ENCODE results near the gene NEDD4L.
A peak's percentile ranks its signal among the peaks of the same experiment; 100 is the strongest.

The NEDD4L gene

GRCh38 chr18:58187674-58188073 lies 143.6 kb downstream of the NEDD4L start:
- H3K27ac ChIP-seq (ENCODE audit: extremely low read depth, low read depth, low read length) = no peak overlapping the region
- POLR2A ChIA-PET = no interaction called here
- peaks cover 12% of the 10 kb centered on the region for H3K4me1 ChIP-seq (ENCODE audit: control insufficient read depth, insufficient read depth, low read length)
- CTCF ChIA-PET = interaction anchor here (0.6 kb wide), 1 partner anchor 1305 kb away, joined by 3 read pairs; no protein-coding TSS in a partner anchor
- no peak overlapping the region for H3K4me3 ChIP-seq (ENCODE audit: low read depth, low read length)
- H3K36me3 ChIP-seq (ENCODE audit: control insufficient read depth in 2 of 2, insufficient read depth in 1 of 2, low read length in 2 of 2) = no peaks in the 10 kb centered on the region
- no peaks in the 10 kb centered on the region for H3K9me3 ChIP-seq (ENCODE audit: control insufficient read depth, insufficient read depth, low read depth, low read length)
- no peak for TF ChIP-seq HIC1 (tag by site-specific recombination; IDR thresholded peaks at IDR 0.05)
- TF ChIP-seq ZNF549 (tag by site-specific recombination; IDR thresholded peaks at IDR 0.05) = no peak
- TF ChIP-seq KLF7 (tag by site-specific recombination; IDR thresholded peaks at IDR 0.05; ENCODE audit: borderline replicate concordance) = no peak
- no peak for TF ChIP-seq ZNF654 (tag by site-specific recombination; IDR thresholded peaks at IDR 0.05; ENCODE audit: low read depth)
- TF ChIP-seq, protein P1, sequence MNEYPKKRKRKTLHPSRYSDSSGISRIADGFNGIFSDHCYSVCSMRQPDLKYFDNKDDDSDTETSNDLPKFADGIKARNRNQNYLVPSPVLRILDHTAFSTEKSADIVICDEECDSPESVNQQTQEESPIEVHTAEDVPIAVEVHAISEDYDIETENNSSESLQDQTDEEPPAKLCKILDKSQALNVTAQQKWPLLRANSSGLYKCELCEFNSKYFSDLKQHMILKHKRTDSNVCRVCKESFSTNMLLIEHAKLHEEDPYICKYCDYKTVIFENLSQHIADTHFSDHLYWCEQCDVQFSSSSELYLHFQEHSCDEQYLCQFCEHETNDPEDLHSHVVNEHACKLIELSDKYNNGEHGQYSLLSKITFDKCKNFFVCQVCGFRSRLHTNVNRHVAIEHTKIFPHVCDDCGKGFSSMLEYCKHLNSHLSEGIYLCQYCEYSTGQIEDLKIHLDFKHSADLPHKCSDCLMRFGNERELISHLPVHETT (tag by site-specific recombination; IDR thresholded peaks at IDR 0.05) = no peak
- no peak for TF ChIP-seq ZNF138 (tag by site-specific recombination; IDR thresholded peaks at IDR 0.05; ENCODE audit: borderline replicate concordance)

DNA sequence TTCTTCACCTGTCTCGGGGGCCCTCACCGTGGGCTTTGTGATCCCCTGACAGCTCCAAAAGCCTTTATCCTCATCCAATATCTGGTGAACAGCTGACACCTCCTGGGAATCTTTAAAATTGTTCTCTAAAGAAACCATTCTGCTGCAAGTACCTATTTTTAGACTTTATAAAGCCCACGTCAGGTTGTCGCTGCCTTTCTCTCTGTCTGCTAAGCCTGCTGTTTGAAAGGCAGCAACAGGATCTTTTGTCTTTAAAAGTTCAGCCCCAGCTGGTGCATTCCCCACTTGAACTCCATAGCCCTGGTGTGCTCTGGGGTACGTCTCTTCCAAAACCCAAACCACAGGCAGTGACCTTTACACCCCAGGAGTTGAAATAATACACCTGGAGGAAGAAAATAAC lies 145.0 kb downstream of the NEDD4L start:
- POLR2A ChIA-PET = no interaction called here

DNA sequence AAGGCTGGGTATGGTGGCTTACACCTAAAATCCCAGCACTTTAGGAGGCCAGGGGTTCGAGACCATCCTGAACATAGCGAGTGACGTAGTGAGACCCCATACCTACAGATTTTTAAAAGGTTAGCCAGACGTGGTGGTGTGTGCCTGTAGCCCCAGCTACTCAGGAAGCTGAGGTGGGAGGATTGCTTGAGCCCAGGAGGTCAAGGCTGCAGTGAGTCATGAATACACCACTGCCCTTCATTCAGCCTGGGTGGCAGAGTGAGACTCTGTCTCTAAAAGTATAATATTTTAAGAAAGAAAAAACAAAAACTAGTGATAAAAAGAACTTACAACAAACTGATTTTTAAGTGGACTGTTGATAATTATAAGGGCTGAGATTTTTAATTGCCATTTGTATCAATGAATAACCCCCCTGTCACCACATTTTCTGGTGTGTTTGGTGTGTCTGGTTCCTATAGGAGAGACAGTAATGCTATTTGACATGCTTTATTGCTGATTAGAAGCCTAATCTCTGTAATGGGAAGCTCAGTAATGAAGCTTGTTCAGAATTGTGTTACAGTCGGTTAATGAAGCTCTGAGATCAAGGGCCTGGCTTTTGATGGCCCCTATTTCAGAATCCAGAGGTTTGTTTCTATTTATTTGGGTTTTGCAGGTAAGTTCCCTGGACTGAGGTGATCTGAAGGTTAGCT lies 147.0 kb downstream of the NEDD4L start:
- H3K27ac ChIP-seq (ENCODE audit: extremely low read depth, low read depth, low read length) = no peak overlapping the region
- TF ChIP-seq ZNF571 (tag by site-specific recombination; IDR thresholded peaks at IDR 0.05) (no peak), ZNF626 (tag by site-specific recombination; IDR thresholded peaks at IDR 0.05) (no peak), OSR2 (tag by site-specific recombination; IDR thresholded peaks at IDR 0.05) (peak; percentile 45; the same call in 1 of the 2 replicates), GLIS1 (tag by site-specific recombination; IDR thresholded peaks at IDR 0.05) (peak; percentile 52; the same call in 1 of the 2 replicates), ZNF248 (tag by site-specific recombination; IDR thresholded peaks at IDR 0.05) (no peak), ZNF324 (tag by site-specific recombination; IDR thresholded peaks at IDR 0.05) (no peak)

More for the DNA sequence above, 145.0 kb downstream of the NEDD4L start:
- Histone ChIP-seq H3K27ac (ENCODE audit: extremely low read depth, low read depth, low read length) (no peak overlapping the region), H3K4me3 (ENCODE audit: low read depth, low read length) (no peak overlapping the region), H3K4me1 (ENCODE audit: control insufficient read depth, insufficient read depth, low read length) (peaks cover 12% of the 10 kb centered on the region), H3K9me3 (ENCODE audit: control insufficient read depth, insufficient read depth, low read depth, low read length) (no peaks in the 10 kb centered on the region), H3K36me3 (ENCODE audit: control insufficient read depth in 2 of 2, insufficient read depth in 1 of 2, low read length in 2 of 2) (no peaks in the 10 kb centered on the region)
- CTCF ChIA-PET = interaction anchor here (0.6 to 10.5 kb wide), 2 partner anchors 8 to 92 kb away, joined by 6 to 72 read pairs; no protein-coding TSS in a partner anchor
- TF ChIP-seq, protein P2, sequence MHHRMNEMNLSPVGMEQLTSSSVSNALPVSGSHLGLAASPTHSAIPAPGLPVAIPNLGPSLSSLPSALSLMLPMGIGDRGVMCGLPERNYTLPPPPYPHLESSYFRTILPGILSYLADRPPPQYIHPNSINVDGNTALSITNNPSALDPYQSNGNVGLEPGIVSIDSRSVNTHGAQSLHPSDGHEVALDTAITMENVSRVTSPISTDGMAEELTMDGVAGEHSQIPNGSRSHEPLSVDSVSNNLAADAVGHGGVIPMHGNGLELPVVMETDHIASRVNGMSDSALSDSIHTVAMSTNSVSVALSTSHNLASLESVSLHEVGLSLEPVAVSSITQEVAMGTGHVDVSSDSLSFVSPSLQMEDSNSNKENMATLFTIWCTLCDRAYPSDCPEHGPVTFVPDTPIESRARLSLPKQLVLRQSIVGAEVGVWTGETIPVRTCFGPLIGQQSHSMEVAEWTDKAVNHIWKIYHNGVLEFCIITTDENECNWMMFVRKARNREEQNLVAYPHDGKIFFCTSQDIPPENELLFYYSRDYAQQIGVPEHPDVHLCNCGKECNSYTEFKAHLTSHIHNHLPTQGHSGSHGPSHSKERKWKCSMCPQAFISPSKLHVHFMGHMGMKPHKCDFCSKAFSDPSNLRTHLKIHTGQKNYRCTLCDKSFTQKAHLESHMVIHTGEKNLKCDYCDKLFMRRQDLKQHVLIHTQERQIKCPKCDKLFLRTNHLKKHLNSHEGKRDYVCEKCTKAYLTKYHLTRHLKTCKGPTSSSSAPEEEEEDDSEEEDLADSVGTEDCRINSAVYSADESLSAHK (tag by site-specific recombination; IDR thresholded peaks at IDR 0.05) = no peak
- TF ChIP-seq ZNF501 (tag by site-specific recombination; IDR thresholded peaks at IDR 0.05) (no peak), ZNF266 (tag by site-specific recombination; IDR thresholded peaks at IDR 0.05; ENCODE audit: low read depth) (no peak), ZNF660 (tag by site-specific recombination; IDR thresholded peaks at IDR 0.05) (no peak), ZBTB20 (tag by site-specific recombination; IDR thresholded peaks at IDR 0.05) (no peak), ZNF239 (tag by site-specific recombination; IDR thresholded peaks at IDR 0.05) (no peak), ZNF521 (tag by site-specific recombination; IDR thresholded peaks at IDR 0.05) (no peak), YY2 (tag by site-specific recombination; IDR thresholded peaks at IDR 0.05) (no peak)

More for the DNA sequence above, 147.0 kb downstream of the NEDD4L start:
- Histone ChIP-seq H3K9me3 (ENCODE audit: control insufficient read depth, insufficient read depth, low read depth, low read length) (no peaks in the 10 kb centered on the region), H3K4me3 (ENCODE audit: low read depth, low read length) (no peak overlapping the region), H3K4me1 (ENCODE audit: control insufficient read depth, insufficient read depth, low read length) (peaks cover 11% of the 10 kb centered on the region), H3K36me3 (ENCODE audit: control insufficient read depth in 2 of 2, insufficient read depth in 1 of 2, low read length in 2 of 2) (no peaks in the 10 kb centered on the region)
- ChIA-PET CTCF (interaction anchor here (0.7 to 10.5 kb wide), 4 partner anchors 10 to 148 kb away, joined by 3 to 72 read pairs (median 4); partner anchors contain the start of gene NEDD4L), POLR2A (interaction anchor here (1.1 kb wide), 1 partner anchor 30 kb away, joined by 3 read pairs; no protein-coding TSS in a partner anchor)
